ENCODE results near the gene TRAPPC8.
"Not testable (repeated sequence)": the region's sequence is repeated elsewhere in the genome, so short reads cannot be mapped to it uniquely, and the experiment has no call there.

Gene TRAPPC8

GRCh38 chr18:31942999-31943877 is at the start of gene TRAPPC8:
TRAPPC8 (minus strand) TSS chr18:31943128; CDS start chr18:31942764, 364 bp downstream.
- peak; percentile 90 for ATAC-seq
- DNase-seq, result peak; percentile 94

GRCh38 chr18:31990823-31991222 is 47.9 kb upstream of the TRAPPC8 start:
- ATAC-seq (no peak), DNase-seq (no peak)

- no peak for ATAC-seq
- no peak for DNase-seq
These were observed 41.0 kb upstream of the TRAPPC8 start for GRCh38 chr18:31983976-31984375.

- DNase-seq (no peak), ATAC-seq (no peak)
These were observed 40.1 kb upstream of the TRAPPC8 start for GRCh38 chr18:31983020-31983419.

GRCh38 chr18:31980863-31981262 is 37.9 kb upstream of the TRAPPC8 start:
- DNase-seq, result no peak
- ATAC-seq, result no peak

GRCh38 chr18:31979714-31980113 is 36.8 kb upstream of the TRAPPC8 start:
- ATAC-seq, result no peak
- DNase-seq, result no peak

GRCh38 chr18:31978616-31979015 is 35.7 kb upstream of the TRAPPC8 start:
- ATAC-seq, result no peak
- DNase-seq, result no peak

GRCh38 chr18:31977270-31977872 is 34.4 kb upstream of the TRAPPC8 start:
- ATAC-seq, result no peak
- peak; percentile 27 for DNase-seq

GRCh38 chr18:31976242-31976641 is 33.3 kb upstream of the TRAPPC8 start:
- no peak for DNase-seq
- no peak for ATAC-seq

GRCh38 chr18:31973929-31974546 is 31.1 kb upstream of the TRAPPC8 start:
- ATAC-seq, result no peak

GRCh38 chr18:31970617-31971016 is 27.7 kb upstream of the TRAPPC8 start:
- DNase-seq (no peak), ATAC-seq (no peak)

More at GRCh38 chr18:31973929-31974546, 31.1 kb upstream of the TRAPPC8 start:
- DNase-seq, result no peak

GRCh38 chr18:31965316-31965970 is 22.5 kb upstream of the TRAPPC8 start:
- DNase-seq (no peak), ATAC-seq (no peak)

GRCh38 chr18:31957728-31958127 is 14.8 kb upstream of the TRAPPC8 start:
- no peak for DNase-seq
- ATAC-seq, result no peak

GRCh38 chr18:31954349-31954748 is 11.4 kb upstream of the TRAPPC8 start:
- ATAC-seq, result no peak

GRCh38 chr18:31953699-31954098 is 10.8 kb upstream of the TRAPPC8 start:
- DNase-seq, ATAC-seq: not testable (repeated sequence)

More at GRCh38 chr18:31954349-31954748, 11.4 kb upstream of the TRAPPC8 start:
- DNase-seq, result no peak

- ATAC-seq (no peak), DNase-seq (no peak)
These were observed 9.3 kb upstream of the TRAPPC8 start for GRCh38 chr18:31952223-31952622.

GRCh38 chr18:31950583-31950982 is 7.7 kb upstream of the TRAPPC8 start:
- ATAC-seq, result no peak
- DNase-seq, result no peak

- DNase-seq, ATAC-seq: not testable (repeated sequence)
These were observed 5.4 kb upstream of the TRAPPC8 start for GRCh38 chr18:31948349-31948748.

- DNase-seq (no peak), ATAC-seq (no peak)
These were observed 3.5 kb upstream of the TRAPPC8 start for GRCh38 chr18:31946305-31947046.

- no peak for ATAC-seq
- no peak for DNase-seq
These were observed 1.2 kb upstream of the TRAPPC8 start for GRCh38 chr18:31943878-31944816.
